Measurements from ENCODE around the gene LAMTOR3.

DNA sequence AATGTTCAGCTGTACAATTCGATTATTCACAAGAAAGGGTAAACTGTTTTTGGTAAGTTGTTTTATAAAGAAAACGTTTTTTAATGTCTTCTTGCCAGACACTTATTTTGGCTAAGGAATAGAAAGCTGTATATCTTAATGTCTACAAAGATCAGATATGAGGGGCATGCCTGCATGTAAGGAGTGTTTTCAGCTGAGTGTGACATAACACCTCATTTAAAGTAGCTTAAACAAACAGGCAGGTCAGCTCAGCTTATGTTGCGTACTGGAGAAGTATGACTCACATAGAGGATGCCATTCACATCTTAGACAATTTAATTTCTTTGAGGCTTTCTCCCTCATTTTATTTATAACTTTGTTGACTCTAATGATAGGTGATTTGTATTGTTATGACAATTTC, 30.4 kb downstream of the LAMTOR3 start:
- TF ChIP-seq SPI1 (IDR thresholded peaks at IDR 0.05; ENCODE audit: low read depth, low read length) (no peak), POLR2AphosphoS5 (IDR thresholded peaks at IDR 0.05; ENCODE audit: low read depth, low read length) (no peak), POLR2A (IDR thresholded peaks at IDR 0.05; ENCODE audit: low read depth, low read length) (no peak), TAF1 (IDR thresholded peaks at IDR 0.05; ENCODE audit: low read depth, low read length) (no peak), POU2F2 (IDR thresholded peaks at IDR 0.05; ENCODE audit: low read depth, low read length) (no peak)
